K562 (cell line): ENCODE results near the gene COPS4. TPM values are rescaled to one million over a fixed set of nuclear protein-coding genes. Genes with fewer than 3 reads are reported as not detected.

Experiments
- BDP1 ChIP-seq: IDR thresholded peaks from 3 replicates; pipeline ENCODE4 v1.6.1; 2011; ENCODE audit not compliant: insufficient read length, insufficient read depth
- CAMTA2 ChIP-seq: fragments of 250-450 bp; sonication (Bioruptor Pico); conservative IDR thresholded peaks from 2 replicates; pipeline ENCODE4 v1.5.1; 2022
- CBX3 ChIP-seq, 2 experiments: IDR thresholded peaks; 1 replicate in 1 of 2; 2 replicates in 1 of 2; pipeline ENCODE4 v1.6.1; 2012; ENCODE audit warnings: inconsistent platforms in 2 of 2, low read length in 2 of 2, borderline replicate concordance in 1 of 2, control low read depth in 1 of 2
- CEBPB ChIP-seq: fragments of 450-650 bp; IDR thresholded peaks from 2 replicates; pipeline ENCODE4 v1.6.1; 2016; ENCODE audit warnings: missing genetic modification characterization, missing compliant biosample characterization
- E2F3 ChIP-seq: fragments of 250-450 bp; sonication (Bioruptor Pico); IDR thresholded peaks from 2 replicates; pipeline ENCODE4 v1.4.0; 2020; ENCODE audit warnings: mild to moderate bottlenecking
- GTF3C2 ChIP-seq: IDR thresholded peaks from 3 replicates; pipeline ENCODE4 v1.6.1; 2011; ENCODE audit warnings: borderline replicate concordance, mild to moderate bottlenecking, moderate library complexity; ENCODE audit not compliant: insufficient read length; ENCODE audit errors: extremely low read depth
- HDAC6 ChIP-seq: IDR thresholded peaks from 2 replicates; pipeline ENCODE4 v1.6.1; 2012; ENCODE audit warnings: low read depth, mild to moderate bottlenecking, control low read depth, inconsistent platforms, low read length, moderate library complexity
- KAT2B ChIP-seq: IDR thresholded peaks from one replicate; pipeline ENCODE4 v1.6.1; 2012; ENCODE audit warnings: low read depth, mild to moderate bottlenecking, control low read depth, inconsistent platforms, low read length, moderate library complexity
- MGA ChIP-seq: fragments of 450-650 bp; IDR thresholded peaks from 2 replicates; pipeline ENCODE4 v1.6.1; 2016; ENCODE audit warnings: mild to moderate bottlenecking, moderate library complexity
- MTA1 ChIP-seq: fragments of 450-650 bp; IDR thresholded peaks from 2 replicates; pipeline ENCODE4 v1.6.1; 2017; ENCODE audit warnings: borderline replicate concordance
- NCOA6 ChIP-seq: fragments of 450-650 bp; IDR thresholded peaks from 2 replicates; pipeline ENCODE4 v1.6.1; 2017; ENCODE audit warnings: mild to moderate bottlenecking
- PATZ1 ChIP-seq: fragments of 250-450 bp; sonication (Bioruptor Pico); IDR thresholded peaks from 2 replicates; pipeline ENCODE4 v1.5.0; 2020; ENCODE audit warnings: mild to moderate bottlenecking, borderline replicate concordance
- polyA plus RNA-seq, 8 experiments: library from polyadenylated mRNA; depleted of rRNA in 4 of 8; stranded (reverse) in 5 of 8; unstranded in 3 of 8; fragments of >200 nt; fragmentation: Nextera tagmentation in 2 of 8; fragmentation: Illumina TruSeq in 1 of 8; extraction: Ambion mirVana in 2 of 8; extraction: Trizol in 1 of 8; gene quantifications; 2 replicates each; pipeline versions ENCODE4 v1.2.1 to v1.2.3, GENCODE V29; 2011 to 2014; ENCODE audit warnings: inconsistent platforms in 1 of 8, missing spikeins in 1 of 8
- total RNA-seq, 7 experiments: library from RNA; depleted of rRNA in 6 of 7; stranded (reverse); fragments of >200 nt in 6 of 7; fragmentation: Illumina TruSeq in 2 of 7; extraction: Trizol in 2 of 7; gene quantifications; 2 replicates each; pipeline versions ENCODE4 v1.2.1 to v1.2.3, GENCODE V29; 2011 to 2021; ENCODE audit warnings: low replicate concordance in 1 of 7

Gene COPS4
- total and polyA plus RNA-seq, 9 of the 15 experiments (the other 6 are each of a cell fraction or from before 2014, with no cell fraction given), result 44.7 to 180 (median 70.9) TPM

- TF ChIP-seq KAT2B (no peak), PATZ1 (no peak), CBX3 (IDR thresholded peaks at IDR 0.05; ENCODE audit: borderline replicate concordance in 1 of 2, low read length in 2 of 2) (no peak), MTA1 (no peak), BDP1 (no peak), GTF3C2 (no peak), MGA (no peak), CAMTA2 (CRISPR knock-in tag) (no peak), E2F3 (CRISPR knock-in tag) (no peak), CEBPB (tag) (no peak), HDAC6 (no peak), NCOA6 (no peak)
These were observed 70.0 kb downstream of the COPS4 start (continued) for GRCh38 chr4:83104991-83105390.
